NOMO-1 (cell line): ENCODE measurements around the gene MVB12A.

Source experiments
- DNase-seq, 2 experiments: peaks; one replicate each; lab custom pipeline; 2025; ENCODE audit not compliant: unreplicated experiment in 2 of 2; lab: John Stamatoyannopoulos, UW

MVB12A gene

DNA sequence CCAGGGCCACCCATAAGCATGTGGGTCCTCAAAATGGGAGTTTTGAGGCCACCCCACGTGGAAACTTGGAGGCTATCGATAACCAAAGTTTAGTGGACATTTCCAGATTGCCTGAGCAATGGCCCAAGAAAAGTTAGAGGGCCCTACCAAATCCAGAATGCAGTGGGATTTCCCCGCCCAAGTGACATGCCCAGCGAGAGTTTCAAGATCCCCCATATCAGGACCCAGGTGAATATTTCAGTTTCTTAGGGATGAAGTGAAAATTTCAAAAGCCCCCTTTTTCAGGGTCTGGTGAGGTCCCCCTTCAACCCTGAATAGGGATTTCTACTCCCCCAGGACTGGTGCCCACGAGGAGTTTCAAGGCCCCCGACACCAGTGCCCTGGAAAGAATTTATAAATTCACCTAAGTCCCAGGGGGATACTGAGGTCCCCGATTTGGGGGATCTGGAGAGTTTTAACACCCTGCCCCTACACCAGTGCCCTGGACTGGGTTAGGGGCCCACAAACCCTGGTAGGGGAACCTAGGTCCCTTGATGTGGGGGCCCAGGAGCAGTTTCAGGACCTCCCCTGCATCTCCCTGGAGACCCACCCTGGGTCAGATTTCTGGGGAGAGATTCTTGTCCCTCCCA lies 15.1 kb upstream of the MVB12A start:
- no peak for DNase-seq

GRCh38 chr19:17405250-17406045 lies 14.4 kb upstream of the MVB12A start, which contains the start of gene BST2:
Gene BST2 (minus strand): TSS chr19:17405630. CDS start chr19:17405575, 55 bp downstream.
- peak; percentile 91 to 95 for DNase-seq

DNA sequence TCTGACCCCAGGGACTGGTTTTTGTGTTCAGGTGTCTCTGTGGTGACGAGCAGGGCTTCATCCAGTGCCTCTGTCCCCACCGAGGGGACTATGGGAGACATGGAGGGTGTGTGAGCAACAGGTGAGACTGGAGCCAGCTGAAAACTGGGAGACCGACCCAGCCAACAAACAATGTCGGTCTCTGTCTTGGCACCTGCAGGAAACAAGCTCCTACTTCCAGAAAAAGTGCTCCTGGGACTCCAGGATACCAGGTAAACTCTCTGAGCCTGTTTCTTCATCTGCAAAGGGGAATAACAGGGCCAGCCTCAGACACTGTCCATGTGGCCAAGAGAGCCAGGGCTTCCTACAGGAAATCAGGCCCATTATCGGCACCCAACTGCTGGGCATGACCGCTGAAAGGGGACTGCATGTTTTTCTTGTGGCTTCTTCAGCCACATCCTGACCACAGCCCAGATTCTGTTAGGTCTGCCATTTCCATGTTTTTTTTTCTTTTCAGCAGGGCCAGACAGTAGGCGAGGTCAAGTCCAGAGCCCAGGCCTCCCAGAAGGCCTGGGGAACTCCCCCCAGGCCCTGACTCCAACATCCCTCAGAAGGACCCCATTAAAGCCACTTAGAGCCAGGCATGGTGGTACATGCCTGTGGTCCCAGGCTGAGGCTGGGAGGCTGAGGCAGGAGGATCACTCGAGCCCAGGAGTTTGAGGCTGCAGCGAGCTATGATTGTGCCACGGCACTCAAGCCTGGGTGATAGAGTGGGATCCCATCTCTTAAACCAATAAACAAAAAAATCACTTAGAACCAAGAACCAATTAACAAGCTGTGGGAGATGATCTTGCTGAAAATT lies 13.6 kb upstream of the MVB12A start:
- DNase-seq = no peak

GRCh38 chr19:17406887-17407196 lies 13.0 kb upstream of the MVB12A start:
- no peak for DNase-seq

DNA sequence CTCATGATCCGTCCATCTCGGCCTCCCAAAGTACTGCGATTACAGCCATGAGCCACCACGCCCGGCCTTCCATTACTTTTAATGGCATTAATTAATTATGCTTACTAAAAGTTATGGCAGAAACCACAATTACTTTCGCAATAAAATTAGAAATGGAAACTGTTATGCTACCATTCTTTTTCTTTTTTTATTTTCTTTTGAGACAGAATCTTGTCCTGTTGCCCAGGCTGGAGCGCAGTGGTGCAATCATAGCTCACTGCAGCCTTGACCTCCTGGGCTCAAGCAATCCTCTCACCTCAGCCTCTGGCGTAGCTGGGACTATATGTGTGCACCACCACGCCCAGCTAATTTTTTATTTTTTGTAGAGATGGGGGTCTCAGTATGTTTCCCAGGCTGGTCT lies 9.9 kb upstream of the MVB12A start:
- no peak for DNase-seq

DNA sequence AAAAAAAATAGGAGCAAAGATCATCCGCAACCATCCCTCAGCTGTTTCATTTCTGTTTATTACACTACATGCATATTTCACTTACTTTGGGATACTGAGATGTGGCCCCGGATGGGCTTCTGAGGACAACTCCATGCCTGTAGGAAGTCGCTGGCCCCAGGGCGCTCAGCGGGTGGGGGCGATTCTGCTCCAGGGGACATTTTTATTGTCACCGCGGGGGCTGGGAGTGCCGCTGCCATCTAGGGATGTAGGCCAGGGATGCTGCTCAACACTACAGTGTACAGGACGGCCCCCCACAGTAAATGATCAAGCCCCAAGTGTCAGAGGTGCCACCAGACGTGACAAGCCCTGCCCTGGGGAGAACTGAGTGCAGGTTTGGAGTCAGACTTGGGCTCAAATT lies 8.0 kb upstream of the MVB12A start:
- DNase-seq = no peak

GRCh38 chr19:17414097-17414496 lies 5.8 kb upstream of the MVB12A start:
- no peak for DNase-seq

DNA sequence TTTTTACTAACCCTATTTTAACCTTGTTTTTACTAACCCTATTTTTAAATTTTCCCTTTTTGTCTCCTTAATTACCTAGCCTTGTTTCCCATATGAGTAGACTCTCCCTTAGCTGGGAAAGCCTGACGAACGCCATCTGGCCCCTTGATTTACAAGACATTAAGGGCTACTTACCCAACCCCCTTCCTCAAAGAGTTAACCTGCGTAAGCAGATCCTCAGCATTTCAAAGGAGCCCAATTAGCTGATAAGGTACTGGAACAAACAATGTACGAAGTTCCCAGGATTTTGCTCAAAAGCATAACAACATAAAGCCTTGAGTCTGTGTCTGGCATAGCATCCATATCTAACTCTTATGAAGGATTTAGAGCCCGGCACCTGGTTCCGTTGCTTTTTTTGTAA lies 4.7 kb upstream of the MVB12A start:
- DNase-seq = no peak

- no peak for DNase-seq
Observed at GRCh38 chr19:17418710-17419109, 1.1 kb upstream of the MVB12A start.

- peak in 1 of 2 experiments; percentile 16 for DNase-seq
Observed at GRCh38 chr19:17419154-17419620, 660 bp upstream of the MVB12A start.

- no peak for DNase-seq
Observed at GRCh38 chr19:17420475-17420924, 653 bp downstream of the MVB12A start.

DNA sequence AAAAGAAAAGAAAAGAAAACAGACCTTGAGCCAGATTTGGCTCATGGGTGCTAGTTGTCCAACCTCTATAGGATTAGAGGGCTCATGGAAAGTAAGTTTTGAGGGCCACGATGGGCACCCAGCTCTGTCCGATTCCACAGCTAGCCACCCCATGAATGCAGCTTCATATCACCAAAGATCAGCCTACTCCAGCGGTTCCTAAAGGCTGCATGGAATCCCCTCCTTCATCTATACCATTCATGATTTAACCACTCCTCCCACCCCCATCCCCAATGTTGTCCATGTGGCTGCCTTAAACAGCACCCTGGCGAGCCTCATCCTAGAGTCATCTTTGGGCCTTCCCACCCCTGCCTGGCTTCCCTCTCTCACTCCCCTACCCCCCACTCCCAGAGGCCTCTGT lies 2.1 kb downstream of the MVB12A start:
- DNase-seq = no peak

DNA sequence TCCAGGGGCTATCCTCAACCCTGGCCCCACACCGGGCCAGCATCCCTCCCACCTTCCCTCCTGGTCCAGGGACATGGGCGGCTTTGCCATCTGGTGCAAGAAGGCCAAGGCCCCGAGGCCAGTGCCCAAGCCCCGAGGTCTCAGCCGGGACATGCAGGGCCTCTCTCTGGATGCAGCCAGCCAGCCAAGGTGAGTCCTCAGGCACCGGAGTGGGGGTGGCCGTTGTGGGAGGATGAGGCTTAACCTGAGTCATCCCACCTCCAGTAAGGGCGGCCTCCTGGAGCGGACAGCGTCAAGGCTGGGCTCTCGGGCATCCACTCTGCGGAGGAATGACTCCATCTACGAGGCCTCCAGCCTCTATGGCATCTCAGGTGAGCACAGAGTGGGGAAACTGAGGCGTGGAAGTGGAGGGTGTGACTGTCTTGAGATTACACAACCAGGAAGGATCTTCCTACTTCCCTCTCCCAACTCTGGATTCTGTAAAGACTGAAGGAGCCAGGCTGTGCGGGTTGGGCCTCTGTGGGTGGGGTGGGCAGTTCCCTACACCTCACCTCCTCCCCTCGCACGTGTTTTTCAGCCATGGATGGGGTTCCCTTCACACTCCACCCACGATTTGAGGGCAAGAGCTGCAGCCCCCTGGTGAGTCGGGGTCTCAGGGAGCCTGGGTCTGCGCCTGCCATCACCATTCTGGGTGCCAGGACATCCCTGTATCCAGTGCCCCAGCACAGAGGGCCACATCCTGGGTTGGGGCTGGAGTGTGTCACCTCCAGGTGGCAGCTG lies 3.8 kb downstream of the MVB12A start:
- DNase-seq = no peak

DNA sequence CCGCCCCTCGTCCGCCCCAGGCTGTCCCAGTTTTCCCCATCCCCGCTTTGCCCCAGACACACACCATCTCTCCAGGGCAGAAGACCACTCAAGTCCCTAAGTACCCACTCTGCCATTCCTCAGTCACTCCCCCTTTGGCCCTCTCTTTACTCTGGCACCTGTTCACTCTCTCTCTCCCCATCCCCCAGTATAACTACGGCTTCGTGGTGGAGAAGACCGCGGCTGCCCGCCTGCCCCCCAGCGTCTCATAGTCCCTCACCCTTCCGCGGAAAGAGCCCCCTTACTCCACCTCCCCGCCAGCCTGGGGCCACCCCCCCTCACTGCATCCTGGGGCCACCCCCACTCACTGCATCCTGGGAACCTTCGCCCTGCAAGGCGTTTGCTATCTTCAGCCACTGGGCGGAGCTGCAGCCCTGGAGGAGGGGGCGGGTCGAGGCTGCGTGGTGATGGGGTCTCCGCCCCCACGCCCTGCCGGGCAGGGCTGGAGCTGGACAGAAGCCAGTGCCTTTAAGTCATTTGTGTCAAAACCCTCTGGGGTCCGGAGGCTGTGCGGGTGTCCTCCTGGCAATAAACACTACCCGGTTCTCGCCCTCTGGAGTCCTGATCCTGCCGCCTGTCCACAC lies 5.0 kb downstream of the MVB12A start:
- no peak for DNase-seq

- DNase-seq = no peak
Observed at GRCh38 chr19:17429641-17430113, 9.8 kb downstream of the MVB12A start.

GRCh38 chr19:17431417-17431816 lies 11.6 kb downstream of the MVB12A start:
- DNase-seq = no peak

GRCh38 chr19:17435218-17435617 lies 15.4 kb downstream of the MVB12A start:
- DNase-seq = no peak

- DNase-seq = no peak
Observed at GRCh38 chr19:17436094-17436873, 16.4 kb downstream of the MVB12A start.

DNA sequence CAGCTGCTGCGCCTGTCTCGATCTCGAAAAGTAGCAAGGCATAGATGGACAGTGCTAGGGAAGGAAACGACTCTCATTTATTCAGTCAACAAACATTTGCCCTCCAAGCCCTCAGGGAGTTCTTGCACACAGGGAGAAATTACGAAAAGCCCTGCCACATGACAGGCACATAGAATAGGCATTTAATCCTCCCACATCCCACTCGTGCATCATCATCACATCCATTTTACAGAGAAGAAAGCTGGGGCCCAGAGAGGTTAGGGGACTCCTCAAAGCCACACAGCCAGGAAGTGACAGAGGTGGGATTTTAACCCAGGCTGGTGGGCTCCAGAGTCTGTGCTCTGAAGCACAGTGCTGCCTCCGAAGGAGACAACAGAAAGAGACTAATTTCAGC lies 17.0 kb downstream of the MVB12A start:
- no peak for DNase-seq
